Kidney (tissue), 14 donors: ENCODE data around the gene SAP25. TPM values are rescaled to one million over a fixed set of nuclear protein-coding genes. Genes with fewer than 3 reads are reported as not detected.
A peak's percentile ranks its signal among the peaks of the same experiment; 100 is the strongest.

Experiments
- DNase-seq, 5 donors: peaks; one replicate each; pipeline ENCODE4 v3.0.0-alpha.2; 2013 to 2020
- FAIRE-seq: peaks from 2 replicates; lab custom pipeline; 2012; peaks lifted over from hg19 to GRCh38; lab: Jason Lieb, UNC
- H3K27ac ChIP-seq, 2 donors: one replicate each; pipeline ENCODE4 v1.7.0; 2013; ENCODE audit warnings: low read depth in 2 of 2, low read length in 2 of 2, inconsistent platforms in 1 of 2
- H3K27me3 ChIP-seq: one replicate; pipeline ENCODE4 v1.7.1; 2013; ENCODE audit warnings: low read length, inconsistent platforms; ENCODE audit not compliant: control insufficient read depth, insufficient read depth
- H3K36me3 ChIP-seq, 3 donors: one replicate each; pipeline versions ENCODE4 v1.7.0 to v1.7.1; 2013; ENCODE audit warnings: low read length in 3 of 3, control low read depth in 1 of 3, inconsistent platforms in 1 of 3; ENCODE audit not compliant: insufficient read depth in 3 of 3, control insufficient read depth in 2 of 3
- H3K4me1 ChIP-seq, 3 donors: one replicate each; pipeline versions ENCODE4 v1.7.0 to v1.7.1; 2013; ENCODE audit warnings: low read length in 3 of 3, inconsistent platforms in 1 of 3, low read depth in 1 of 3; ENCODE audit not compliant: control insufficient read depth in 2 of 3, insufficient read depth in 2 of 3
- H3K4me3 ChIP-seq, 3 donors: one replicate each; pipeline versions ENCODE4 v1.7.0 to v1.8.1; 2013; ENCODE audit warnings: low read length in 3 of 3, control low read depth in 1 of 3, inconsistent platforms in 1 of 3
- H3K9ac ChIP-seq, 3 donors: one replicate each; pipeline versions ENCODE4 v1.7.0 to v1.7.1; 2013; ENCODE audit warnings: low read length in 3 of 3, control low read depth in 1 of 3, inconsistent platforms in 1 of 3
- H3K9me3 ChIP-seq, 3 donors: one replicate each; pipeline versions ENCODE4 v1.7.0 to v1.7.1; 2013; ENCODE audit warnings: low read length in 3 of 3, control low read depth in 1 of 3, inconsistent platforms in 1 of 3; ENCODE audit not compliant: control insufficient read depth in 2 of 3, insufficient read depth in 1 of 3
- CTCF ChIP-seq: IDR thresholded peaks from 3 replicates; pipeline ENCODE4 v1.5.1; 2012; ENCODE audit warnings: mild to moderate bottlenecking, moderate library complexity, borderline replicate concordance; ENCODE audit not compliant: insufficient read depth; ENCODE audit errors: extremely low read depth
- intact Hi-C: fragments of 100-400 bp; cut with DNase I; formaldehyde crosslinking; loops from one replicate; pipeline ENCODE4 v1.11.1; 2022
- polyA plus RNA-seq: library from polyadenylated mRNA; stranded (reverse); fragments of 350-450 nt; fragmentation: Illumina TruSeq; extraction: RNeasy Lipid Tissue Mini Kit (QIAGEN cat#74804); gene quantifications from one replicate; pipeline ENCODE4 v1.2.3, GENCODE V29; 2014; ENCODE audit warnings: low read depth, low replicate concordance; ENCODE audit not compliant: insufficient read depth
- total RNA-seq: library from RNA; stranded (reverse); fragmentation: NEBNext Ultra II Directional; extraction: Animal tissue kit (Norgen Biotek cat#: 25700); gene quantifications from one replicate; pipeline ENCODE4 v1.2.1, GENCODE V29; 2021
- donor health status: control.
- donor health status: control.
- donor health status: control.
- donor health status: control.
- donor health status: control.
- donor health status: DM: yes; HTN: yes; CAD: no.
- donor health status: Normal renal cell carcinoma (clear cell type).

Gene SAP25
- total and polyA plus RNA-seq, 2 donors from 2014 or later = 5.7 to 9.8 TPM

DNA sequence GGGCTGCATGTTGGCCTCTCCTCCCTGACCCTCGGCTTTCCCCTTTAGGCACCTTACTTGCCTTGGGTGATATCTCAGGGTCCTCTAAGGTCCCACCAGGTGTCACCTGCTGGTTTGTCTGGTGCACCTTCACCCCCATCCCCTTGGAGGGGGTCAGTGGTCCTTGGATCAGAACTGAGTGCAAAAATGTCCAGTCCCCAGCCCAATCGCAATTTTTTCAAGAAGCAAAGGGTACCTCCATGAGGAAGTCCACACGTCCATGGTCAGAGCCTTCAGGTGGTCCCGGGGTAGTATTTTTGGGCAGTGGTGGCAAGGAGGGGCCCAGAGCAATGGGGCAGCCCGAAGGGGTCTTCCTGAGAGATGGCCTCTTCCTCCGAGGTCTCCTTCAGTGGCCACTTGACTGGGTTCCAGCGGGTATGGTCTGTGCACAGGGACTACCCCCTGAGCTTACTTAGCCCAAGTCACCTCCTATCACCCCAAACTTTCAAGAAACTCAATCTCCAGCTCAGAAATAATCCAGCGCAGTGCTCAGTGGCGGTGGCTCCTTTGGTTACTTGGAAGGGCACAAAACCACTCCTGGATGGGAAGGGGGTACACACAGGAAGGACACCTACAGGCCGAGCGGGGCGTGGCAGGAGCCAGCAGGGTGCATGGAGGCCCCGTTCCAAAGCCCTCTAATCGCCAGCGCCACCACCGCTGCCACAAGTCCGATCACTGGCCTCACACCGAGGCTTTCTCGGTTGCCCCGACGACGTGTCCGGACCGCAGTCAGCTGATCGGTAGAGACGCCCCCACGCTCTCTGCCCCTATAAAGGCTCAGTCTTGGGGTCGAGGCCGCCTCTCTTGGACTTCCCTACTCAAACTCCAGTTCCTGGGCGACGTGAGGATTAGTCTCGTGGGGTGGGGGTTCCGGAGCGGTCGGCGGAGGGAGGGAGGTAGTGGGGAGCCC lies 4.5 kb downstream of the SAP25 start:
- intact Hi-C loops = no loop called here
- Histone ChIP-seq H3K4me1 (peaks cover 0 to 4% (median 0%) of the 10 kb centered on the region in 3 donors), H3K36me3 (no peaks in the 10 kb centered on the region), H3K27ac (peak overlapping the region in 1 of 2 donors; percentile 51), H3K9me3 (no peaks in the 10 kb centered on the region), H3K27me3 (no peaks in the 10 kb centered on the region), H3K4me3 (no peak overlapping the region), H3K9ac (peak overlapping the region in 1 of 3 donors; percentile 26)
- TF ChIP-seq CTCF = peak; percentile 9
- FAIRE-seq (no peak), DNase-seq (peak in 4 of 5 donors; percentile 70 to 86 (median 80))

DNA sequence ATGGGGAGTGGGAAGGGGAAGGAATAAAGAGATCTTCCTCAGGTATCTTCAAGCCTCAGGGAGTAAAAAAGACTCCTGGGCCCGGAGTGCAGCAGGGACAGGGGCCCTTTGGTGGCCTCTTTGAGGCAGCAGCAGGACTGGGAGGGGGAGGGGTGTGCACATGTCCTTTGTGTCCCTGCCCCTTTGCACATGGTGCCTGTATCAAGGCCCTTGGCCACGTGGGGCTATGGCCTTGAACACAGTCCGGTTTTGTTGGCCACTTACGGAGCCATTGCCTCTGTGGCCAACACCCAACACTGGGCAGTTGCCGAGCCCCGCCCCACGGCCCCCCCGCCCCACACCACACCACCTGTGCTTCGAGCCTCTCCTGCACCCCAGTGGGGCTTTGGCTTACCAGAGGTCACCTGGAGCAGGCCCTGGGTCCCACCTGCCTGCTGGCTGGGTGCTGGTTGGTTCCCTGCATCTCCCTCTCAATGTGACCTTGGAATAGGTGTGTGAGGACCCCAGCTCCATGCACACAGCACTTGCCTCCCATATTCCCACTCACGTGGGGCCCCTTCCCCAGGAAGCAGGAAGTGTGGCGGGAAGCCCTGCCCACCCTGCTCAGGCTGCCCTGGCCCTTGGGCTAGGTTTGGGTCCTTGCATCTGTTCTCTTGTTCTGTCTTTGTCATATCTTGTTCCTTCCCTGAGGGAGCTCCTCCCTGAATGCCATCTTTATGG lies 5.4 kb downstream of the SAP25 start:
- H3K9me3 ChIP-seq = no peaks in the 10 kb centered on the region
- TF ChIP-seq CTCF = no peak
- intact Hi-C loops = no loop called here
- H3K36me3 ChIP-seq = no peaks in the 10 kb centered on the region
- no peak for DNase-seq
- no peak overlapping the region for H3K27ac ChIP-seq
- FAIRE-seq = no peak
- peaks cover 0 to 4% (median 0%) of the 10 kb centered on the region in 3 donors for H3K4me1 ChIP-seq
- no peak overlapping the region for H3K9ac ChIP-seq
- H3K4me3 ChIP-seq = no peak overlapping the region
- no peaks in the 10 kb centered on the region for H3K27me3 ChIP-seq

- Histone ChIP-seq H3K9me3 (no peaks in the 10 kb centered on the region), H3K4me3 (no peak overlapping the region), H3K9ac (no peak overlapping the region), H3K4me1 (peaks cover 0 to 4% (median 0%) of the 10 kb centered on the region in 3 donors), H3K27me3 (no peaks in the 10 kb centered on the region), H3K36me3 (peaks cover 0 to 4% (median 4%) of the 10 kb centered on the region in 3 donors), H3K27ac (no peak overlapping the region)
- DNase-seq = no peak
- intact Hi-C loops = no loop called here
- no peak for FAIRE-seq
- no peak for TF ChIP-seq CTCF
Observed at GRCh38 chr7:100567751-100568175, 5.9 kb downstream of the SAP25 start.
